Testis (tissue), 2 donors: ENCODE data around the gene BCKDK.

ENCODE experiments used
- CTCF ChIP-seq, 3 experiments: fragments of 450-650 bp in 2 of 3; fragments of 200-600 bp in 1 of 3; sonication (generic) in 1 of 3; IDR thresholded peaks; one replicate each; pipeline ENCODE4 v1.5.1; 2016 to 2019; ENCODE audit warnings: antibody characterized with exemption in 3 of 3, mild to moderate bottlenecking in 2 of 3, moderate library complexity in 1 of 3
- POLR2A ChIP-seq: fragments of 450-650 bp; IDR thresholded peaks from one replicate; pipeline ENCODE4 v1.6.1; 2017; ENCODE audit warnings: antibody characterized with exemption, mild to moderate bottlenecking, moderate library complexity

GRCh38 chr16:31105677-31106213 lies 2.4 kb upstream of the BCKDK start:
- TF ChIP-seq POLR2A (no peak), CTCF (IDR thresholded peaks at IDR 0.05) (peak; percentile 83 to 94 (median 85))
